Measurements from ENCODE around the gene MTM1.

GRCh38 chrX:150570512-150570911, 2.1 kb downstream of the MTM1 start:
- TF ChIP-seq CTCF (IDR thresholded peaks at IDR 0.05), result no peak
- TF ChIP-seq POLR2A (IDR thresholded peaks at IDR 0.05), result no peak

Data from uterus (tissue), 2 donors.